Measurements from ENCODE around the gene RET.

Gene RET

GRCh38 chr10:43167498-43167889 lies 90.6 kb downstream of the RET start:
- no peaks in the 10 kb centered on the region for H3K4me1 ChIP-seq (ENCODE audit: insufficient read depth, low read length)

GRCh38 chr10:43170491-43170890 lies 93.6 kb downstream of the RET start:
- Histone ChIP-seq H2AFZ (ENCODE audit: low read depth, low read length) (no peak overlapping the region), H3K27me3 (ENCODE audit: insufficient read depth, low read length) (no peaks in the 10 kb centered on the region), H3K4me1 (ENCODE audit: insufficient read depth, low read length) (no peaks in the 10 kb centered on the region), H3K9me3 (ENCODE audit: low read length) (peaks cover 1% of the 10 kb centered on the region), H3K36me3 (ENCODE audit: insufficient read depth, low read length) (peaks cover 33% of the 10 kb centered on the region), H3K4me3 (ENCODE audit: low read length) (no peak overlapping the region)

More at GRCh38 chr10:43167498-43167889, 90.6 kb downstream of the RET start:
- Histone ChIP-seq H3K36me3 (ENCODE audit: insufficient read depth, low read length) (peaks cover 24% of the 10 kb centered on the region), H3K9me3 (ENCODE audit: low read length) (peaks cover 1% of the 10 kb centered on the region), H3K27me3 (ENCODE audit: insufficient read depth, low read length) (no peaks in the 10 kb centered on the region), H2AFZ (ENCODE audit: low read depth, low read length) (no peak overlapping the region), H3K4me3 (ENCODE audit: low read length) (no peak overlapping the region)

GRCh38 chr10:43172645-43173044 lies 95.8 kb downstream of the RET start:
- Histone ChIP-seq H3K9me3 (ENCODE audit: low read length) (peaks cover 7% of the 10 kb centered on the region), H3K4me3 (ENCODE audit: low read length) (no peak overlapping the region), H2AFZ (ENCODE audit: low read depth, low read length) (no peak overlapping the region), H3K4me1 (ENCODE audit: insufficient read depth, low read length) (no peaks in the 10 kb centered on the region), H3K27me3 (ENCODE audit: insufficient read depth, low read length) (no peaks in the 10 kb centered on the region), H3K36me3 (ENCODE audit: insufficient read depth, low read length) (peaks cover 51% of the 10 kb centered on the region)

- H3K9me3 ChIP-seq (ENCODE audit: low read length): peaks cover 8% of the 10 kb centered on the region
- H2AFZ ChIP-seq (ENCODE audit: low read depth, low read length): no peak overlapping the region
- H3K36me3 ChIP-seq (ENCODE audit: insufficient read depth, low read length): peaks cover 55% of the 10 kb centered on the region
Measured at GRCh38 chr10:43173120-43173519, 96.3 kb downstream of the RET start.

GRCh38 chr10:43174969-43175368 lies 98.1 kb downstream of the RET start:
- no peaks in the 10 kb centered on the region for H3K4me1 ChIP-seq (ENCODE audit: insufficient read depth, low read length)
- peaks cover 58% of the 10 kb centered on the region for H3K36me3 ChIP-seq (ENCODE audit: insufficient read depth, low read length)
- H2AFZ ChIP-seq (ENCODE audit: low read depth, low read length): no peak overlapping the region
- H3K4me3 ChIP-seq (ENCODE audit: low read length): no peak overlapping the region
- peaks cover 12% of the 10 kb centered on the region for H3K9me3 ChIP-seq (ENCODE audit: low read length)
- H3K27me3 ChIP-seq (ENCODE audit: insufficient read depth, low read length): no peaks in the 10 kb centered on the region

More at GRCh38 chr10:43173120-43173519, 96.3 kb downstream of the RET start:
- no peaks in the 10 kb centered on the region for H3K4me1 ChIP-seq (ENCODE audit: insufficient read depth, low read length)
- H3K4me3 ChIP-seq (ENCODE audit: low read length): no peak overlapping the region
- no peaks in the 10 kb centered on the region for H3K27me3 ChIP-seq (ENCODE audit: insufficient read depth, low read length)

GRCh38 chr10:43176271-43176670 lies 99.4 kb downstream of the RET start:
- H3K36me3 ChIP-seq (ENCODE audit: insufficient read depth, low read length): peaks cover 66% of the 10 kb centered on the region
- H2AFZ ChIP-seq (ENCODE audit: low read depth, low read length): no peak overlapping the region
- H3K27me3 ChIP-seq (ENCODE audit: insufficient read depth, low read length): no peaks in the 10 kb centered on the region

GRCh38 chr10:43177595-43177994 lies 100.7 kb downstream of the RET start:
- Histone ChIP-seq H3K4me1 (ENCODE audit: insufficient read depth, low read length) (no peaks in the 10 kb centered on the region), H3K9me3 (ENCODE audit: low read length) (peaks cover 15% of the 10 kb centered on the region), H3K36me3 (ENCODE audit: insufficient read depth, low read length) (peaks cover 58% of the 10 kb centered on the region), H3K27me3 (ENCODE audit: insufficient read depth, low read length) (no peaks in the 10 kb centered on the region), H2AFZ (ENCODE audit: low read depth, low read length) (no peak overlapping the region), H3K4me3 (ENCODE audit: low read length) (no peak overlapping the region)

More at GRCh38 chr10:43176271-43176670, 99.4 kb downstream of the RET start:
- Histone ChIP-seq H3K4me3 (ENCODE audit: low read length) (no peak overlapping the region), H3K9me3 (ENCODE audit: low read length) (peaks cover 15% of the 10 kb centered on the region), H3K4me1 (ENCODE audit: insufficient read depth, low read length) (no peaks in the 10 kb centered on the region)

Measured in neuron (in vitro differentiated cells).